GM23338 (cell line): ENCODE results near the gene FNDC3B.

ENCODE experiments used
- EZH2 ChIP-seq: fragments of 200-600 bp; sonication (generic); IDR thresholded peaks from one replicate; pipeline ENCODE4 v1.8.0; 2017; ENCODE audit warnings: antibody characterized with exemption, mild to moderate bottlenecking, low read depth; ENCODE audit not compliant: unreplicated experiment
- TF ChIP-seq, protein P1 (sequence below), 2 experiments: fragments of 200-600 bp in 1 of 2; sonication (generic) in 1 of 2; conservative IDR thresholded peaks; 2 replicates each; pipeline versions ENCODE4 v1.5.1 to v1.6.1; 2016 to 2017; ENCODE audit warnings: antibody characterized with exemption in 2 of 2, low read depth in 2 of 2, mild to moderate bottlenecking in 2 of 2, moderate library complexity in 1 of 2

DNA sequence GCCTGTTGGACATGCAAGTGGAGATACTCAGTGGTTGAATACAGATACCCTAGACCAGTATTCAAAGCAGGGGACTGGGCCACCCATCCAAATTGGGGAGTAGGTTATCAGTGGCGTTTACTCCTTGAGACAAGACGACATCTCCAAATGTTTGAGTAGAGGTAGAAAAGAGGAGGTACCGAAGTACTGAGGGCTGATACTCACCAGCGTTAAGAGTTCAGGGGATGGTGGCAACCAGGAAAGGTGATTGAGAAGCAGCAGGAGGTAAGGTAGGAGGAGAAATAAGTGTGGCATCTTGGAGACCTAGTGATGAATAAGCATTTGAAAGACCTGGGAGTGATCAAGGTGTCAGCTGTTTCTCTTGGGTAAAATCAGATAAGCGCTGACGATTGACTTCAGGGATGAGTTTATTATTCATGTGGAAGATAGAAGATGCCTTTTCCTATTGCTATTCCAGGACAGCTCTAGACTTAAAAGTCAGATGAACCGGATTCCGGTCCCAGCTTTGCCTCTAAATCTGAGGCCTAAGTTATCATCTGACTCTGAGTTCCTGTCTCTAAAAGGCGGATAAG, 312.6 kb downstream of the FNDC3B start:
- TF ChIP-seq, protein P1, sequence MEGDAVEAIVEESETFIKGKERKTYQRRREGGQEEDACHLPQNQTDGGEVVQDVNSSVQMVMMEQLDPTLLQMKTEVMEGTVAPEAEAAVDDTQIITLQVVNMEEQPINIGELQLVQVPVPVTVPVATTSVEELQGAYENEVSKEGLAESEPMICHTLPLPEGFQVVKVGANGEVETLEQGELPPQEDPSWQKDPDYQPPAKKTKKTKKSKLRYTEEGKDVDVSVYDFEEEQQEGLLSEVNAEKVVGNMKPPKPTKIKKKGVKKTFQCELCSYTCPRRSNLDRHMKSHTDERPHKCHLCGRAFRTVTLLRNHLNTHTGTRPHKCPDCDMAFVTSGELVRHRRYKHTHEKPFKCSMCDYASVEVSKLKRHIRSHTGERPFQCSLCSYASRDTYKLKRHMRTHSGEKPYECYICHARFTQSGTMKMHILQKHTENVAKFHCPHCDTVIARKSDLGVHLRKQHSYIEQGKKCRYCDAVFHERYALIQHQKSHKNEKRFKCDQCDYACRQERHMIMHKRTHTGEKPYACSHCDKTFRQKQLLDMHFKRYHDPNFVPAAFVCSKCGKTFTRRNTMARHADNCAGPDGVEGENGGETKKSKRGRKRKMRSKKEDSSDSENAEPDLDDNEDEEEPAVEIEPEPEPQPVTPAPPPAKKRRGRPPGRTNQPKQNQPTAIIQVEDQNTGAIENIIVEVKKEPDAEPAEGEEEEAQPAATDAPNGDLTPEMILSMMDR (conservative IDR thresholded peaks at IDR 0.05; ENCODE audit: low read depth in 2 of 2) = no peak
- TF ChIP-seq EZH2 = no peak
